Measurements from ENCODE around the gene WNK1. TPM values are rescaled to one million over a fixed set of nuclear protein-coding genes. Genes with fewer than 3 reads are reported as not detected.

WNK1 gene
- total RNA-seq, 1 donor from 2014 or later: 71.5 TPM

DNA sequence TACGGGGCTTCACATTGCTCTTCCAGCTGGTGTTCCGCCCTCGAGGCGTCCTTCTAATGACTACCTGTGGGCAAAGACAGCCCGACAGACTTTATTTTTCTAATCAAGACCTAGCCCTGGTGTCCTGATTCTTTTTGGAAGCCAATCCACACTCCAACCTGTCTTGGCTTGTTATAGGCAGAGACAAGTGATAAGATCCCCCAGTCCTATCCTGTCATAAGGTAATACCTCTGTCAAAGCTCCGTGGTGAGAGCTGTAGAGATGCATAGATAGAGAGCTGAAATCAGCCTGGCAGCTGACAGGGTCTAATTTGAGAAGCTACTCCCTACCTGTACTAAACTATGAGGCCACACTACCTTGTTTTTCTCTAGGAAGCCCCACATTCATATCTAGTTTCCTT is 11.5 kb upstream of the WNK1 start:
- Histone ChIP-seq H3K27me3 (ENCODE audit: control insufficient read depth in 3 of 3, insufficient read depth in 3 of 3, low read length in 3 of 3) (no peaks in the 10 kb centered on the region), H3K9ac (ENCODE audit: low read depth in 1 of 3, low read length in 3 of 3) (no peak overlapping the region), H3K27ac (ENCODE audit: low read depth, low read length) (no peak overlapping the region), H3K36me3 (ENCODE audit: control insufficient read depth in 3 of 3, insufficient read depth in 3 of 3, low read length in 3 of 3) (no peaks in the 10 kb centered on the region), H3K4me3 (ENCODE audit: low read length in 3 of 3) (no peak overlapping the region), H3K9me3 (ENCODE audit: control insufficient read depth in 3 of 3, low read length in 3 of 3) (no peaks in the 10 kb centered on the region), H3K4me1 (ENCODE audit: control insufficient read depth in 3 of 3, insufficient read depth in 3 of 3, low read length in 3 of 3) (no peaks in the 10 kb centered on the region)

GRCh38 chr12:749751-750270 is 2.6 kb upstream of the WNK1 start:
- Histone ChIP-seq H3K4me1 (ENCODE audit: control insufficient read depth in 3 of 3, insufficient read depth in 3 of 3, low read length in 3 of 3) (peaks cover 10 to 21% (median 11%) of the 10 kb centered on the region in 3 donors), H3K27ac (ENCODE audit: low read depth, low read length) (no peak overlapping the region), H3K27me3 (ENCODE audit: control insufficient read depth in 3 of 3, insufficient read depth in 3 of 3, low read length in 3 of 3) (no peaks in the 10 kb centered on the region), H3K4me3 (ENCODE audit: low read length in 3 of 3) (no peak overlapping the region), H3K9ac (ENCODE audit: low read depth in 1 of 3, low read length in 3 of 3) (no peak overlapping the region), H3K9me3 (ENCODE audit: control insufficient read depth in 3 of 3, low read length in 3 of 3) (no peaks in the 10 kb centered on the region), H3K36me3 (ENCODE audit: control insufficient read depth in 3 of 3, insufficient read depth in 3 of 3, low read length in 3 of 3) (no peaks in the 10 kb centered on the region)

DNA sequence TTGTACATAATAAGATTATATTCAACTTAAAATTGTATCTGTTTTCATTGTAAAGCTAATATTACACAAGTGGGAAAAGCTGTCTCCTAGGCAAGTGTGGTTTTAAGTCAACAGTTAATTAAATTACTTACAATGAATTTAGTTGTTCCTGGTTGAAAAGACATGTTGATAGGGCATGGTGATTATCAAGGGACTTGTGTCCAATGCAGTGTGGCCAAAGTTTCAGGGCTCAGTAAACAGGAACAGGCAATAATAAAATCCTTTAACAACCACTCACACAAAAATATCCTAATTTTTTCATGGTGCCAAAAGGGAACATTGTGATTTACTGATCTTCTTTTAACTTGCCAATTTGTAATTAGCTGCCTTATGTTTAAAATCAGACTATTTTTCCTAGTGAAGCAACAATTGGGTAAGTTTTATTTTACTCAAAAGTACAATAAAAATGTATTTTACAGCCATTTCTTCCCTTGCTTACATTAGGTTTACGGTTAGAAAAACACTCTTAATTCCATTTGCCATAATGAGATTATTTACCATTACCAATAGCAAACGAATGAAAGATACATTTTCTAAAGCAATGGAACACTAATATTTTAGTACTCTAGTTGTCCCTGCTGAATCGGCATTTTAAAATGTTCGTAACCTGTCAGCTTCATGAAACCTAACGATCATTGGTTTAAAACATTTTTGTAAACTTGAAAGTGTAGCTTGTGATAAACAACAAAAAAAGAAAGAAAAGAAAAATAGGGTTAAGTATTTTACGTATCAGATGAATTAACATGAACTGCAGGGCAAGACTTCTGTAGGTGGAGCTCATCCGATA is 1.8 kb upstream of the WNK1 start:
- Histone ChIP-seq H3K36me3 (ENCODE audit: control insufficient read depth in 3 of 3, insufficient read depth in 3 of 3, low read length in 3 of 3) (no peaks in the 10 kb centered on the region), H3K9me3 (ENCODE audit: control insufficient read depth in 3 of 3, low read length in 3 of 3) (no peaks in the 10 kb centered on the region), H3K9ac (ENCODE audit: low read depth in 1 of 3, low read length in 3 of 3) (peak overlapping the region; percentile 61 to 76 (median 76)), H3K4me3 (ENCODE audit: low read length in 3 of 3) (peak overlapping the region; percentile 55 to 81 (median 69)), H3K27me3 (ENCODE audit: control insufficient read depth in 3 of 3, insufficient read depth in 3 of 3, low read length in 3 of 3) (no peaks in the 10 kb centered on the region), H3K4me1 (ENCODE audit: control insufficient read depth in 3 of 3, insufficient read depth in 3 of 3, low read length in 3 of 3) (peaks cover 10 to 21% (median 14%) of the 10 kb centered on the region in 3 donors), H3K27ac (ENCODE audit: low read depth, low read length) (peak overlapping the region; percentile 83)

DNA sequence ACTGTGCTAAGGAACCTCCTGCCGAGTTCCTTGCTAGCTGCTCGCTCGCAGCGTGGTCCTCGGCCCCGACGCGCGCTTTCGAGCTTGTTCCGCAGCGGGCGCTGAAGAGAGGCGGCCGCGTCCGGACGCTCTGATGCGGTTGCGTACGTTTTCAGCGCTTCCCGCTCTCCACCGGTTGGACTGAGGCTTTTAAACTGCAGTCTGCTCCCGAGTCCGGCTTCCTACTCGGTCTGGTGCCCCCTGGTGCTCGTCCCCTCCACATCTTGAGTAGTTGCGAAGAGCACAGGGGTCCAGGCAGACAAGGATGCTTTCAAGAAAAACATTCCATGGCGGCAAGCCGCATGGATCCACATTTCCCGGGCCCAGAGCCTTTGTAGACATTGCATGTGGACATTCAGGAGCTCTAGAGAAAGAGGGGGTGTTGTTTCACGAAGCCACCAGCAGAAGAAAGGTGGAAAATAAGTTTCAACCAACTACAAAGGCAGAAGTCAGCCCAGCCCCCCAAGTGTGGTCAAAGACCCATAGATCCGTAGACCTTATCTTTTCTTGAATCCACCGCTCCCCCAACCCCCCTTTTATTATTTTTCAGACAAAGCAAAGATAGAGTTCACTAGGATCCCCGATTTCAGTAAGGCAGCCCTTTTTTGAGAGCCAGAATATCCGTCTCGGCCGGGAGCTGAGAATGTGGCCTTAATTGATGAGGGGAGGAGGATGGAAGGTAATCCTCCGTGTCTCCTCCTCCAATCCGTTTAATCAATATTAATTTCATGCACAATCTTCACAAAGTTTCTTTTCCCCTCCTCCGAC is 984 bp upstream of the WNK1 start:
- Histone ChIP-seq H3K27ac (ENCODE audit: low read depth, low read length) (peak overlapping the region; percentile 83), H3K4me1 (ENCODE audit: control insufficient read depth in 3 of 3, insufficient read depth in 3 of 3, low read length in 3 of 3) (peaks cover 17 to 25% (median 20%) of the 10 kb centered on the region in 3 donors), H3K9me3 (ENCODE audit: control insufficient read depth in 3 of 3, low read length in 3 of 3) (no peaks in the 10 kb centered on the region), H3K36me3 (ENCODE audit: control insufficient read depth in 3 of 3, insufficient read depth in 3 of 3, low read length in 3 of 3) (no peaks in the 10 kb centered on the region), H3K4me3 (ENCODE audit: low read length in 3 of 3) (peak overlapping the region; percentile 55 to 81 (median 69)), H3K27me3 (ENCODE audit: control insufficient read depth in 3 of 3, insufficient read depth in 3 of 3, low read length in 3 of 3) (no peaks in the 10 kb centered on the region), H3K9ac (ENCODE audit: low read depth in 1 of 3, low read length in 3 of 3) (peak overlapping the region; percentile 61 to 76 (median 76))

DNA sequence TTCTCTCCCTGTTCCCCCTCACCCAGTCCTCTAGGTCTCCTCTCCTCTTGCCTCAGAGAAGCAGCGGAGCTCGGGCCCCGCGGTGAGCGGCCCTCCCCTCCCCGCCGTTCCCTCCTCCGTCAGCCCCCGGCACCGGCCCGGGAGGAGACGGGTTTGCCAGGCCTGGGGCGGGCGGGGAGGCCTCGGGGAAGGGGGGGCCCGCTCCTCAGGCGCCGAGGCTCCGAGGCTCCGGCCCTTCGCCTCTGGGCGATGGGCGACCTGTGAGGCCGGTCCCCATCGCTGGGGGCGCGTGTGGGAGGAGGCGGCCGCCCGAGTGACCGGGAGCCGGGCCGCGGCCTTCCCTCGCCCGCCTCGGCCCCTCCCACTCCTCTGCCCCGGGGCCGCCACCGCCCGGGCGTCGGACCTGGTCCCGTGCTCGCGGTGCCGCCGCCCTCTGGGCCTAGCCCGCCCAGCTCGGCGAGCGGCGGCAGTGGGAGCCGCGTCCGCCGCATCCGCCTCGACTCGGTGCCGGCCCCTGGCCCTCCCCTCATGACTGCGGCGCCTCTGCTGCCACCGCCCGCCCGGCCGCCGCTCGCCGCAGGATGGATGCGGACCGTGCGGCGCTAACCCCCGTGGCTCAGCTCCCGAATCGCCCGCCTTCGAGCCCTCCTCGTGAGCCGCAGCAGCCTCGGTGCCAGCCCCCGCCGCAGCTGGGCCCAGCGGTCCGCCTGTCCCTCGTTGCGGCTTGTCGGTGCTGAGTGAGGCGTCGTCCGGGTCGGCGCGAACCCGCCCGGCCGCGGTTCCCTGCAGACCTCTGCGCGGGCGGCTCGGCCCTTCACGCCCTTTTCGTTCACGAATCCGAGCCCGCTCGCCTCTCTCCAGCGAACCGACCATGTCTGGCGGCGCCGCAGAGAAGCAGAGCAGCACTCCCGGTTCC is 574 bp downstream of the WNK1 start:
- Histone ChIP-seq H3K9ac (ENCODE audit: low read depth in 1 of 3, low read length in 3 of 3) (peak overlapping the region; percentile 85 to 94 (median 87)), H3K9me3 (ENCODE audit: control insufficient read depth in 3 of 3, low read length in 3 of 3) (no peaks in the 10 kb centered on the region), H3K27ac (ENCODE audit: low read depth, low read length) (peak overlapping the region; percentile 95), H3K4me1 (ENCODE audit: control insufficient read depth in 3 of 3, insufficient read depth in 3 of 3, low read length in 3 of 3) (peaks cover 22 to 25% (median 23%) of the 10 kb centered on the region in 3 donors), H3K36me3 (ENCODE audit: control insufficient read depth in 3 of 3, insufficient read depth in 3 of 3, low read length in 3 of 3) (no peaks in the 10 kb centered on the region), H3K4me3 (ENCODE audit: low read length in 3 of 3) (peak overlapping the region; percentile 90 to 95 (median 91)), H3K27me3 (ENCODE audit: control insufficient read depth in 3 of 3, insufficient read depth in 3 of 3, low read length in 3 of 3) (no peaks in the 10 kb centered on the region)

- Histone ChIP-seq H3K9ac (ENCODE audit: low read depth in 1 of 3, low read length in 3 of 3) (peak overlapping the region; percentile 73 to 94 (median 87)), H3K27ac (ENCODE audit: low read depth, low read length) (peak overlapping the region; percentile 95), H3K4me1 (ENCODE audit: control insufficient read depth in 3 of 3, insufficient read depth in 3 of 3, low read length in 3 of 3) (peaks cover 22 to 25% (median 23%) of the 10 kb centered on the region in 3 donors), H3K4me3 (ENCODE audit: low read length in 3 of 3) (peak overlapping the region; percentile 90 to 95 (median 91)), H3K9me3 (ENCODE audit: control insufficient read depth in 3 of 3, low read length in 3 of 3) (no peaks in the 10 kb centered on the region), H3K36me3 (ENCODE audit: control insufficient read depth in 3 of 3, insufficient read depth in 3 of 3, low read length in 3 of 3) (no peaks in the 10 kb centered on the region), H3K27me3 (ENCODE audit: control insufficient read depth in 3 of 3, insufficient read depth in 3 of 3, low read length in 3 of 3) (no peaks in the 10 kb centered on the region)
Observed at GRCh38 chr12:753611-754472, 1.5 kb downstream of the WNK1 start.

DNA sequence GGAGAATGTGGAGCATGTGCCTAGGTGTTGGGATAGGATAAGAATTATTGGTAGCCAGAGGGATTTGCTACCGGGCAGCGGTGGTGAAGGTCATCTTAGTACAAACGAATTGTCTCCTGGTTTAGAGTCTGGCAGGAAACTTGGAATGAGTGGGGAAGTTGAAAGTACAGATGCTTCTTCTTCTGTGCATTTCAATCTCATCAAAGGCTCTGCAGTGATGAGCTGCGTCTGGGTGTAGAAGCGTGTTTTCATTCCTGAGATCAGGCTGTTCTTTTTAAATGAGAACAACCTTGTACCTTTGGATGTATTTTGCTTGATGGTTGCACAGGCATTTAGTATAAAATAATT is 2.1 kb downstream of the WNK1 start:
- H3K27ac ChIP-seq (ENCODE audit: low read depth, low read length): peak overlapping the region; percentile 95

GRCh38 chr12:754851-755562 is 2.6 kb downstream of the WNK1 start:
- Histone ChIP-seq H3K9me3 (ENCODE audit: control insufficient read depth in 3 of 3, low read length in 3 of 3) (no peaks in the 10 kb centered on the region), H3K4me3 (ENCODE audit: low read length in 3 of 3) (peak overlapping the region; percentile 90 to 95 (median 91)), H3K4me1 (ENCODE audit: control insufficient read depth in 3 of 3, insufficient read depth in 3 of 3, low read length in 3 of 3) (peaks cover 22 to 25% (median 23%) of the 10 kb centered on the region in 3 donors), H3K36me3 (ENCODE audit: control insufficient read depth in 3 of 3, insufficient read depth in 3 of 3, low read length in 3 of 3) (no peaks in the 10 kb centered on the region), H3K27me3 (ENCODE audit: control insufficient read depth in 3 of 3, insufficient read depth in 3 of 3, low read length in 3 of 3) (no peaks in the 10 kb centered on the region), H3K27ac (ENCODE audit: low read depth, low read length) (peak overlapping the region; percentile 95), H3K9ac (ENCODE audit: low read depth in 1 of 3, low read length in 3 of 3) (peak overlapping the region; percentile 73 to 94 (median 87))

More for the DNA sequence above, 2.1 kb downstream of the WNK1 start:
- Histone ChIP-seq H3K9ac (ENCODE audit: low read depth in 1 of 3, low read length in 3 of 3) (peak overlapping the region; percentile 73 to 94 (median 87)), H3K36me3 (ENCODE audit: control insufficient read depth in 3 of 3, insufficient read depth in 3 of 3, low read length in 3 of 3) (no peaks in the 10 kb centered on the region), H3K27me3 (ENCODE audit: control insufficient read depth in 3 of 3, insufficient read depth in 3 of 3, low read length in 3 of 3) (no peaks in the 10 kb centered on the region), H3K9me3 (ENCODE audit: control insufficient read depth in 3 of 3, low read length in 3 of 3) (no peaks in the 10 kb centered on the region), H3K4me3 (ENCODE audit: low read length in 3 of 3) (peak overlapping the region; percentile 90 to 95 (median 91)), H3K4me1 (ENCODE audit: control insufficient read depth in 3 of 3, insufficient read depth in 3 of 3, low read length in 3 of 3) (peaks cover 22 to 25% (median 23%) of the 10 kb centered on the region in 3 donors)
